Fibroblast of villous mesenchyme (primary cell): ENCODE measurements around the gene NEK4. TPM values are rescaled to one million over a fixed set of nuclear protein-coding genes. Genes with fewer than 3 reads are reported as not detected.

ENCODE experiments used
- DNase-seq: peaks from one replicate; pipeline ENCODE4 v3.0.0-alpha.2; 2010; ENCODE audit warnings: low read depth
- H3K4me3 ChIP-seq: 2 replicates; pipeline ENCODE4 v1.5.1; 2011; ENCODE audit warnings: low read depth, mild to moderate bottlenecking, low read length
- total RNA-seq: library from RNA; depleted of rRNA; stranded (reverse); fragments of >200 nt; gene quantifications from 2 replicates; pipeline ENCODE4 v1.2.3, GENCODE V29; 2012
- TF ChIP-seq, protein P1 (sequence below): IDR thresholded peaks from 2 replicates; pipeline ENCODE4 v1.5.1; 2012; ENCODE audit warnings: low read depth, mild to moderate bottlenecking, low read length; ENCODE audit not compliant: insufficient read depth

NEK4 gene
- total RNA-seq, 1 donor: 28.1 TPM

GRCh38 chr3:52722491-52722890, 48.2 kb downstream of the NEK4 start:
- H3K4me3 ChIP-seq: no peak overlapping the region
- no peak for DNase-seq
- TF ChIP-seq, protein P1, sequence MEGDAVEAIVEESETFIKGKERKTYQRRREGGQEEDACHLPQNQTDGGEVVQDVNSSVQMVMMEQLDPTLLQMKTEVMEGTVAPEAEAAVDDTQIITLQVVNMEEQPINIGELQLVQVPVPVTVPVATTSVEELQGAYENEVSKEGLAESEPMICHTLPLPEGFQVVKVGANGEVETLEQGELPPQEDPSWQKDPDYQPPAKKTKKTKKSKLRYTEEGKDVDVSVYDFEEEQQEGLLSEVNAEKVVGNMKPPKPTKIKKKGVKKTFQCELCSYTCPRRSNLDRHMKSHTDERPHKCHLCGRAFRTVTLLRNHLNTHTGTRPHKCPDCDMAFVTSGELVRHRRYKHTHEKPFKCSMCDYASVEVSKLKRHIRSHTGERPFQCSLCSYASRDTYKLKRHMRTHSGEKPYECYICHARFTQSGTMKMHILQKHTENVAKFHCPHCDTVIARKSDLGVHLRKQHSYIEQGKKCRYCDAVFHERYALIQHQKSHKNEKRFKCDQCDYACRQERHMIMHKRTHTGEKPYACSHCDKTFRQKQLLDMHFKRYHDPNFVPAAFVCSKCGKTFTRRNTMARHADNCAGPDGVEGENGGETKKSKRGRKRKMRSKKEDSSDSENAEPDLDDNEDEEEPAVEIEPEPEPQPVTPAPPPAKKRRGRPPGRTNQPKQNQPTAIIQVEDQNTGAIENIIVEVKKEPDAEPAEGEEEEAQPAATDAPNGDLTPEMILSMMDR: no peak

- TF ChIP-seq, protein P1: no peak
- no peak for DNase-seq
- no peak overlapping the region for H3K4me3 ChIP-seq
These were observed 49.1 kb downstream of the NEK4 start for GRCh38 chr3:52721730-52722008.

DNA sequence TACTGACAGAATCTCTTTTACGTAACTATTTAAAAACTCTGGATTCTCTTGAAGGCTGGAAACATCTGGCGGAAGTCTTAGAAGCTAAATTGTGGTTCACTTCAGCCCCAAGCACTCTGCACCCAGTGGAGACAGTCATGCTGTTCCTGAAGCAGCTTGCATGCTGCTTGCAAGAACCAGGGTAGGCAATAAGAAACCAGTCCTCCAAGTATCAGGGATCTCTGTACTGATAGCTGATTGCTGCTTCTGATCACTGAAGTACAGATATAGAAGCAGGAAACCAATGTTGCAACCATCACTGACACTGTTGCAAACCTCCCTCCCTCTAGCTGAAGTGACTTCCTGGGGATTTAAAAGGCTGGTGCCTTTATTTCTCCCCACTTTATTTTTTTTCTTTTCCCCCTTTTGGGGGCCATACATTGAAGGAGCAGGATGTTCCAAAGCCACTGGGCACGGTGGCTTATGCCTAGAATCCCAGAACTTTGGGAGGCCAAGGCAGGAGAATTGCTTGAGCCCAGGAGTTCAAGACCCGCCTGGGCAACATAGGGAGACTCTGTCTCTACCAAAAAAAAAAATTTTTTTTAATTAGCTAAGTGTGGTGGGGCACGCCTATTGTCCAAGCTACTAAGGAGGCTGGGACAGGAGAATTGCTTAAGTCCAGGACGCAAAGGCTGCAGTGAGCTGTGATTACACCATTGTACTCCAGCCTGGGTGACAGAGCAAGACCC, 49.6 kb downstream of the NEK4 start:
- TF ChIP-seq, protein P1: no peak
- DNase-seq: peak; percentile 82
- H3K4me3 ChIP-seq: no peak overlapping the region

DNA sequence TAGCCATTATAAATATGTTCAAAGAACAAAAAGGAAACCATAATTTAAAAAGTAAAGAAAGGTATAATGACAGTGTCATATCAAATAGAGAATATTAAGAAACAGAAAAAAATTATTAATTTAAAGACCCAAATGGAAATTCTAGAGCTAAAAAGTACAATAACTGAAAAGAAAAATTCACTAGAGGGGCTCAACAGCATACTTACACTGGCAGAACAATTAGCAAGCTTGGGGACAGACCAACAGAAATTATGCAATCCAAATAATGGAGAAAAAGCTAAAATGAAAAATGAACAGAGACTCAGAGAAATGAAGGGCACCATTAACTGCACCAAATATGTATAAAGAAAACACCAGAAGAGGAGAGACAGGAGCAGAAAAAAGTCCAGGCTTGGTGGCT, 51.1 kb downstream of the NEK4 start:
- TF ChIP-seq, protein P1: no peak
- no peak overlapping the region for H3K4me3 ChIP-seq
- no peak for DNase-seq

DNA sequence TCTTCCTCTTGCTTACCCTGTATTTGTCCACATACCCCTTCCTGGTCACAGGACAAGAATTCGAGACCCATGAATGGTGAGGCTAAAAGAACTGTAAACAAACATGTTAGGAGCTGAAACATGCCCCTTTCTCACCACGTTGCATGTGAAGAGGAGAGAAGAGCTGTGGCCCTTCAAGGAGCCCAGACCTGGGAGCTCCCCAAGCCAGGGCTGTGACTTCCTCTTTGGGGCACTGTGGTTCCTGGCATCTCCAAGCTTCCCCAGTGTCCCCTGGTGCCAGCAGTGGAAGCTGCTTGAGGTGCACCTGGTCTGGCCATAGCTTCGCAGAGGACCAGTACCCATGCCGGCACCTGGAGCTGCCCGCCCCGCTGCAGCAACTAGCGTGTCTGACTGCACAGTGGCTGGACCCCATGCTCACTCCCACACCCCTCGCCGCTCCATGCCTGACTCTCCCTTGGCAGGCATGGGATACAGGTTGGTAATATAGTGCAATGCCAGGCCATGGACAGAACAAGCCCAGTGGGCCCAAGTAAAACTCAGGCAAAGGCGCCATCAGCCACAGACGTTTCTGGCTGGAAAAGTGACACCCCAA, 54.9 kb downstream of the NEK4 start:
- no peak overlapping the region for H3K4me3 ChIP-seq
- TF ChIP-seq, protein P1: no peak
- DNase-seq: no peak

DNA sequence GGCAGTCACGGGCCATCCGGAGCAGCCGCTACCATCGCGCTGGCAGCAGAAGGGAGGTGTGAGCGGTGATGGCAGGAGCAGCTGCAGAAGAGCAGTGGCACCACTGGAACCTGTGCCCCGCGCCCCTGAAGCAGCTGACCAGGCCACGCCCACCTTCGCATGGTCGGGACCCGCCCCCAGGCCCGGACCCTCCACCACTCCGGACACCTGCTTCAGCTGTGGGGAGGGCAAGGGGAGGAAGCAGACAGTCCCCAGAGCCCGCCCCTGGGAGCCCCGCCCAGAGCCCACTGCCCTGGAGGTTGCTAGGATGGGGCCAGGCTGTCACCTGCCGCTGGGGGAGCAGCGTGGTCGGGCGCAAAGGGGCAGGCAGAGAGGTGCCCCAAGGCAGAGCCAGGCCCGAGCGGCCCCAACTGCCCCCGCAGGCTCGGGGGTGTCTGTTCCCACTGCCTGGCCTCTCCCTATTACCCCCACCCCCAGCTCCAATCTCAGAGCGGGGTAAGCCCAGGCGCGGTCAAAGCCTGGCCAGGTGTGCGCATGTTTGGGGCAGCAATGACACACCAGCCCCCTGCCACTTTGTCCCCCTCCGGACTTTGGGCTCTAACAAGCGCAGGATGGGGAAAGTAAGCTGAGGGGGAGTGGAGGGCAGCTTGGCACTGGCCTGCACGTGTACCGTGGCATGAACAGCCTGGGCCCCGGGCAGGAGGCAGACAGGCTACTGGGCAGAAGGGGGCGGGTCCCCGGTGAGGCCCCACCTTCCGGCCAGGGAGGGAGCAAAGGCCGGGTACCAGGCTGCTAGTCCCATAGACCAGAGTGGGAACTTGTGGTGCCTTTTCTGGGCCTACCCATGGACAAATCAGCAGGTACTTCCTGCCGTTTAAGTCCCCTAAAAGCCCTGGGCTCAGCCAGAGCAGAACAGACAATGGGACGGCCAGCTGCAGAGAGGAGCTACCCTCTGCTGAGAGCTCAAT, 56.1 kb downstream of the NEK4 start:
- H3K4me3 ChIP-seq: no peak overlapping the region
- DNase-seq: no peak
- TF ChIP-seq, protein P1: no peak
